NCI-H2227 treated with DMSO at 0.1 percent for 48 hours (cell line): ENCODE measurements around the gene RAPGEF3.
A peak's percentile ranks its signal among the peaks of the same experiment; 100 is the strongest.

Experiments used
- DNase-seq: peaks from one replicate; lab custom pipeline; 2025; lab: John Stamatoyannopoulos, UW

The RAPGEF3 gene

DNA sequence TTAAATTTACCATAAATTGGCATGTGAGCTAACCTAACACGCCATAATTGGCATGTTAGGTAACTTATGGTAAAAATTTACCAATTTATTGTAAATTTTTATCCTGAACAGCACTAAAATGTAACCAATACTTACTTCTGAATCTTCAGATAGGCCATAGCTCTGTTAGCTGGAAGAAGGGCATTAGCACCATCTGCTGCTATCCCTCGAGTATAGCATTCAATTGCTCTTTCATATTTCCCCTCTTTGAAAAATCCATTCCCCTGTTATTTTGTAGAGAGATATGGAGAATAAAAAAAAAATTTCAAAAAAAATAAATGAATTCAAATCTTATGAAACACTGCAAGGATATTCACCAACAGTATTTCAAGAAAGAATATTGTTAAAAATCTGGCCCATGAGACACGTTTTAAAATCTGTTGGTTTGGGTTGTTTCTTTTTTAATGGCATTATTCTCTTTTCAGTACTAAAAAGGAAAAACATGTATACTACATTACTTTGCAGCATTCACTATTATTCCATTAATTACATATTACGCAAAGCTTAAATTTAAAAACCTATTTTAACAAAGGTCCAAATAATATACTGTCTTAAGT is 71.9 kb downstream of the RAPGEF3 start:
- DNase-seq, result peak; percentile 27
